Measurements from ENCODE around the gene KIAA1191.
"Not testable (repeated sequence)": the region's sequence is repeated elsewhere in the genome, so short reads cannot be mapped to it uniquely, and the experiment has no call there.

GRCh38 chr5:176408252-176408573, 46.6 kb upstream of the KIAA1191 start:
- not testable (repeated sequence) for TF ChIP-seq CTCF (conservative IDR thresholded peaks at IDR 0.05; ENCODE audit: low read length); EZH2phosphoT487 (IDR thresholded peaks at IDR 0.05; ENCODE audit: borderline replicate concordance, low read depth, low read length)
